HepG2 (cell line): ENCODE measurements around the gene RBM34. TPM values are rescaled to one million over a fixed set of nuclear protein-coding genes. Genes with fewer than 3 reads are reported as not detected.

Experiments
- ATAC-seq: fragments of 200-7000 bp; cut with Tn5 transposase; 3 replicates; pipeline ENCODE4 v1.9.1; 2020; ENCODE audit warnings: mild to moderate bottlenecking, moderate library complexity
- BruUV-seq: library from RNA; stranded (reverse); fragments of 400-500 nt; replicated peaks from 2 replicates; lab custom pipeline; 2021; lab: Mats Ljungman, UMichigan
- CTCF ChIA-PET: fragments of 300-600 bp; formaldehyde crosslinking; extraction: SDS; loops from one replicate; lab custom pipeline; 2021; ENCODE audit warnings: low total read pairs, inconsistent platforms, low intra/inter-chr PET ratio; lab: Yijun Ruan, JAX
- POLR2A ChIA-PET: fragments of 350-600 bp; sonication (Branson Sonifier 250); formaldehyde crosslinking; loops from one replicate; lab custom pipeline; 2020; ENCODE audit warnings: antibody characterized with exemption, inconsistent platforms; lab: Yijun Ruan, JAX
- DNase-seq: peaks from one replicate; pipeline ENCODE4 v3.0.0-alpha.2; 2015; ENCODE audit warnings: low spot score
- FAIRE-seq: peaks from 3 replicates; lab custom pipeline; 2011; peaks lifted over from hg19 to GRCh38; lab: Jason Lieb, UNC
- H2AFZ ChIP-seq: one replicate; pipeline ENCODE4 v1.6.1; 2011; ENCODE audit warnings: low read length, inconsistent platforms
- H3K27ac ChIP-seq: fragments of 300-600 bp; 3 replicates; pipeline ENCODE4 v1.8.0; 2011; ENCODE audit warnings: mixed run types, mild to moderate bottlenecking, mixed read lengths, low read length, inconsistent platforms; ENCODE audit not compliant: insufficient read depth; ENCODE audit errors: extremely low read length
- H3K27me3 ChIP-seq, 2 experiments: fragments of 200-600 bp in 1 of 2; 2 replicates in 1 of 2; 3 replicates in 1 of 2; pipeline versions ENCODE4 v1.6.0 to v1.8.0; 2011; ENCODE audit warnings: low read length in 2 of 2, mild to moderate bottlenecking in 2 of 2, moderate library complexity in 2 of 2, inconsistent platforms in 1 of 2; ENCODE audit not compliant: insufficient read depth in 2 of 2, control insufficient read depth in 1 of 2
- H3K36me3 ChIP-seq, 2 experiments: fragments of 200-600 bp in 1 of 2; replicated peaks in 1 of 2; 2 replicates in 1 of 2; 3 replicates in 1 of 2; pipeline versions ENCODE4 v1.5.1 to v1.8.0; 2011; ENCODE audit warnings: low read length in 2 of 2, inconsistent platforms in 1 of 2; ENCODE audit not compliant: insufficient read depth in 2 of 2, control insufficient read depth in 1 of 2
- H3K4me1 ChIP-seq: 2 replicates; pipeline ENCODE4 v1.5.1; 2012; ENCODE audit warnings: low read length, inconsistent platforms; ENCODE audit not compliant: insufficient read depth
- H3K4me2 ChIP-seq: 2 replicates; pipeline ENCODE4 v1.6.0; 2011; ENCODE audit warnings: low read depth, low read length, inconsistent platforms
- H3K4me3 ChIP-seq, 3 experiments: fragments of 200-600 bp in 1 of 3; sonication (generic), shearing (Covaris generic) in 1 of 3; replicated peaks in 1 of 3; 2 replicates each; pipeline ENCODE4 v1.5.1; 2011 to 2016; ENCODE audit warnings: low read length in 3 of 3, inconsistent platforms in 2 of 3, low read depth in 2 of 3, mild to moderate bottlenecking in 2 of 3, control low read depth in 1 of 3, mixed read lengths in 1 of 3; ENCODE audit not compliant: insufficient read depth in 1 of 3
- H3K79me2 ChIP-seq: one replicate; pipeline ENCODE4 v1.6.1; 2011; ENCODE audit warnings: low read length, inconsistent platforms; ENCODE audit not compliant: insufficient read depth
- H3K9ac ChIP-seq: 2 replicates; pipeline ENCODE4 v1.6.0; 2011; ENCODE audit warnings: mild to moderate bottlenecking, low read depth, low read length, inconsistent platforms; ENCODE audit not compliant: insufficient read depth
- H3K9me3 ChIP-seq: 2 replicates; pipeline ENCODE4 v1.5.1; 2012; ENCODE audit warnings: mild to moderate bottlenecking, low read length
- H4K20me1 ChIP-seq: 2 replicates; pipeline ENCODE4 v1.6.0; 2011; ENCODE audit warnings: inconsistent platforms, mild to moderate bottlenecking, low read length, moderate library complexity; ENCODE audit not compliant: insufficient read depth
- CREB1 ChIP-seq, 2 experiments: fragments of 450-650 bp in 1 of 2; IDR thresholded peaks; 2 replicates each; pipeline ENCODE4 v1.6.1; 2016 to 2017; ENCODE audit warnings: control low read depth in 1 of 2, mild to moderate bottlenecking in 1 of 2, missing compliant biosample characterization in 1 of 2, missing genetic modification characterization in 1 of 2
- GABPB1 ChIP-seq: IDR thresholded peaks from 2 replicates; pipeline ENCODE4 v1.6.1; 2016; ENCODE audit warnings: mild to moderate bottlenecking, missing genetic modification reagents, moderate library complexity, missing compliant biosample characterization
- HIC2 ChIP-seq: sonication (generic); formaldehyde crosslinking; IDR thresholded peaks from 2 replicates; pipeline ENCODE4 v1.9.0; 2022; ENCODE audit warnings: low read depth, missing genetic modification reagents
- MIER3 ChIP-seq: IDR thresholded peaks from 2 replicates; pipeline ENCODE4 v1.6.1; 2016; ENCODE audit warnings: missing compliant biosample characterization, borderline replicate concordance
- NFYC ChIP-seq: IDR thresholded peaks from 2 replicates; pipeline ENCODE4 v1.6.1; 2016; ENCODE audit warnings: missing genetic modification reagents, missing compliant biosample characterization
- PAF1 ChIP-seq: IDR thresholded peaks from 2 replicates; pipeline ENCODE4 v1.6.1; 2016; ENCODE audit warnings: missing genetic modification reagents, missing compliant biosample characterization
- STAG1 ChIP-seq: sonication (generic); formaldehyde crosslinking; IDR thresholded peaks from 2 replicates; pipeline ENCODE4 v1.4.0; 2020; ENCODE audit warnings: missing genetic modification reagents
- ZBTB1 ChIP-seq: sonication (generic); formaldehyde crosslinking; IDR thresholded peaks from 2 replicates; pipeline ENCODE4 v1.4.0; 2020; ENCODE audit warnings: missing genetic modification reagents, borderline replicate concordance
- ZBTB40 ChIP-seq, 2 experiments: fragments of 450-650 bp in 1 of 2; sonication (generic) in 1 of 2; formaldehyde crosslinking in 1 of 2; IDR thresholded peaks; 2 replicates each; pipeline versions ENCODE4 v1.6.1 to v1.8.0; 2016 to 2022; ENCODE audit warnings: antibody characterized with exemption in 1 of 2, mild to moderate bottlenecking in 1 of 2, missing genetic modification reagents in 1 of 2
- ZNF224 ChIP-seq: sonication (generic); formaldehyde crosslinking; IDR thresholded peaks from 2 replicates; pipeline ENCODE4 v1.5.0; 2020; ENCODE audit warnings: mild to moderate bottlenecking, missing genetic modification reagents
- ZNF34 ChIP-seq: sonication (generic); formaldehyde crosslinking; IDR thresholded peaks from 2 replicates; pipeline ENCODE4 v1.4.0; 2020; ENCODE audit warnings: mild to moderate bottlenecking, missing genetic modification reagents, borderline replicate concordance
- ZNF569 ChIP-seq: sonication (generic); formaldehyde crosslinking; IDR thresholded peaks from 2 replicates; pipeline ENCODE4 v1.5.0; 2020; ENCODE audit warnings: mild to moderate bottlenecking, missing genetic modification reagents, moderate library complexity, borderline replicate concordance
- ZNF589 ChIP-seq: sonication (generic); formaldehyde crosslinking; conservative IDR thresholded peaks from 2 replicates; pipeline ENCODE4 v1.8.0; 2022; ENCODE audit warnings: mild to moderate bottlenecking, moderate library complexity, missing genetic modification reagents
- WGBS: methylation state at CpG from one replicate; pipeline ENCODE4 v1.1.6; 2017; ENCODE audit warnings: low lambda C conversion rate; 5-methylcytosine and 5-hydroxymethylcytosine counted together
- in situ Hi-C: cut with HindIII; loops from 2 replicates; pipeline ENCODE4 v1.10.0; 2017; ENCODE audit warnings: low pct_unique_long_range_greater_than_20kb; ENCODE audit not compliant: extremely low pct_ligation_motif_present
- intact Hi-C: fragments of 100-400 bp; cut with micrococcal nuclease; formaldehyde crosslinking; loops from one replicate; pipeline ENCODE4 v1.10.0; 2022; ENCODE audit not compliant: unreplicated experiment
- polyA plus RNA-seq, 8 experiments: library from polyadenylated mRNA; depleted of rRNA in 3 of 8; stranded (reverse) in 7 of 8; unstranded in 1 of 8; fragments of >200 nt; fragmentation: Illumina TruSeq in 4 of 8; extraction: Trizol in 4 of 8; gene quantifications; 2 replicates each; pipeline versions ENCODE4 v1.2.1 to v1.2.3, GENCODE V29; 2011 to 2016; ENCODE audit warnings: low read depth in 4 of 8, missing spikeins in 1 of 8, mixed read lengths in 1 of 8; ENCODE audit not compliant: insufficient read depth in 1 of 8
- total RNA-seq, 5 experiments: library from RNA; depleted of rRNA; stranded (reverse); fragments of >200 nt; fragmentation: Illumina TruSeq; extraction: Trizol; gene quantifications; 2 replicates each; pipeline ENCODE4 v1.2.3, GENCODE V29; 2016; ENCODE audit warnings: low read depth in 1 of 5

Gene RBM34
- total and polyA plus RNA-seq, 2 of the 13 experiments (the other 11 are each of a cell fraction or from before 2014, with no cell fraction given), result 34.7 to 73.0 TPM

DNA sequence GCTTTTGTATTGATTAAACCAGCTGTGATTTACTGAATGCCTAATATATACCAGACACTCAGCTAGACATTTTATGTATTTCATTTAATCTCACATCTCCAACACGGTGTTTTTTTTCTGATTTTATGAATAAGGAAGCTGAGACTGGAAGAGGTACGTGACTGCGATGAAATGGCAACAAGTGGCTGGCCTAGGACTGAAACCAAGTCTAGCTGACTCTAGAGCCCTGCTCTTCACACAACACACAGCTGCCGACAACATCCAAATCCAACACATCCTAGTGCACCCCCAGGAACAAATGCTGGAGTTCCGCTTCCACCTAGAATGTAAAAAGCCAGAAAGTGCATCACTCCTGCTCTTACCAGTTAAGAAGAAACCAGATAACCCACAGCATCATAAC lies 21.7 kb downstream of the RBM34 start (continued):
- no peak for TF ChIP-seq ZBTB40 (IDR thresholded peaks at IDR 0.05)
- TF ChIP-seq ZBTB40 (CRISPR knock-in tag; IDR thresholded peaks at IDR 0.05), result no peak

GRCh38 chr1:235138821-235139220 lies 22.2 kb downstream of the RBM34 start:
- H3K27me3 ChIP-seq, result no peaks in the 10 kb centered on the region
- no peaks in the 10 kb centered on the region for H3K4me1 ChIP-seq
- WGBS, result 100% methylated on average over 2 of the region's 2 CpGs
- ChIA-PET POLR2A (interaction anchor here (1.4 to 1.8 kb wide), 2 partner anchors 9 to 22 kb away, joined by 3 to 6 read pairs; partner anchors contain the start of gene RBM34), CTCF (no interaction called here)
- no TSS peak for BruUV-seq
- no peak for FAIRE-seq
- H3K79me2 ChIP-seq, result peaks cover 6% of the 10 kb centered on the region
- no peak overlapping the region for H3K9ac ChIP-seq
- H3K36me3 ChIP-seq, result peaks cover 30 to 69% of the 10 kb centered on the region in 2 experiments
- no peak for ATAC-seq
- in situ Hi-C loops, result no loop called here
- DNase-seq, result no peak
- intact Hi-C loops, result no loop called here
- H2AFZ ChIP-seq, result no peak overlapping the region
- no peak overlapping the region for H3K4me3 ChIP-seq
- no peaks in the 10 kb centered on the region for H4K20me1 ChIP-seq
- H3K27ac ChIP-seq, result no peak overlapping the region
- H3K9me3 ChIP-seq, result no peaks in the 10 kb centered on the region
- no peak overlapping the region for H3K4me2 ChIP-seq
- TF ChIP-seq ZNF34 (CRISPR knock-in tag) (no peak), STAG1 (CRISPR knock-in tag) (no peak), NFYC (CRISPR knock-in tag) (no peak), ZNF569 (CRISPR knock-in tag) (no peak), ZBTB1 (CRISPR knock-in tag) (no peak), MIER3 (CRISPR knock-in tag) (no peak), ZNF224 (no peak), HIC2 (CRISPR knock-in tag) (no peak), GABPB1 (no peak), CREB1 (IDR thresholded peaks at IDR 0.05) (no peak), CREB1 (CRISPR knock-in tag; IDR thresholded peaks at IDR 0.05) (no peak), ZNF589 (no peak), PAF1 (CRISPR knock-in tag) (no peak)
